ENCODE results near the gene CCDC8. TPM values are rescaled to one million over a fixed set of nuclear protein-coding genes. Genes with fewer than 3 reads are reported as not detected.
A peak's percentile ranks its signal among the peaks of the same experiment; 100 is the strongest.

CCDC8 gene
- total RNA-seq, 1 experiment from 2014 or later: 27.5 TPM

GRCh38 chr19:46384396-46384795 lies 29.0 kb downstream of the CCDC8 start:
- Histone ChIP-seq H3K79me2 (ENCODE audit: insufficient read depth, low read length) (no peaks in the 10 kb centered on the region), H3K4ac (ENCODE audit: low read depth, low read length) (no peak overlapping the region), H4K8ac (replicated peaks; ENCODE audit: insufficient read length, low read depth, low read length) (no peak overlapping the region), H2BK5ac (ENCODE audit: insufficient read length, low read length) (no peak overlapping the region), H4K5ac (ENCODE audit: insufficient read length, low read depth, low read length) (no peak overlapping the region), H2BK15ac (ENCODE audit: low read depth, low read length) (no peak overlapping the region), H3K23ac (ENCODE audit: insufficient read length, low read depth, low read length) (no peak overlapping the region), H3K4me2 (ENCODE audit: insufficient read depth, insufficient read length, low read length) (no peak overlapping the region), H3K9ac (ENCODE audit: extremely low read depth, insufficient read length, low read length) (no peak overlapping the region), H4K91ac (ENCODE audit: insufficient read length, low read depth, low read length) (no peak overlapping the region), H3K56ac (ENCODE audit: insufficient read length, low read depth, low read length) (no peak overlapping the region), H3K14ac (ENCODE audit: insufficient read depth, low read length) (no peak overlapping the region), H3K79me1 (ENCODE audit: insufficient read depth, low read depth, low read length, poor library complexity, severe bottlenecking) (no peaks in the 10 kb centered on the region), H2BK120ac (ENCODE audit: low read depth, low read length, poor library complexity, severe bottlenecking) (no peak overlapping the region), H2BK20ac (ENCODE audit: low read depth, low read length, poor library complexity, severe bottlenecking) (no peak overlapping the region), H2BK12ac (ENCODE audit: insufficient read length, low read depth, low read length) (no peak overlapping the region), H3T11ph (ENCODE audit: low read length) (no peak overlapping the region), H3K18ac (ENCODE audit: insufficient read length, low read depth, low read length) (no peak overlapping the region), H3K23me2 (ENCODE audit: insufficient read length, low read depth, low read length, poor library complexity, severe bottlenecking) (no peaks in the 10 kb centered on the region), H3K4me1 (ENCODE audit: insufficient read depth, low read length) (no peaks in the 10 kb centered on the region), H3K9me3 (ENCODE audit: control insufficient read depth, low read depth, low read length) (no peaks in the 10 kb centered on the region), H3K27me3 (ENCODE audit: insufficient read depth, low read length) (no peaks in the 10 kb centered on the region), H2AFZ (ENCODE audit: low read length) (no peak overlapping the region), H2AK5ac (ENCODE audit: insufficient read length, low read length) (no peak overlapping the region), H3K27ac (ENCODE audit: insufficient read length, low read depth, low read length) (no peak overlapping the region), H4K20me1 (ENCODE audit: control insufficient read depth, insufficient read depth, insufficient read length) (no peaks in the 10 kb centered on the region)
- WGBS (ENCODE audit: extremely low coverage, insufficient read length, low lambda C conversion rate): no CpG with 5 or more reads among the region's 11 CpGs
- no peak overlapping the region for H3K4me3 Mint-ChIP-seq
- H3K4me1 Mint-ChIP-seq: no peaks in the 10 kb centered on the region; a peak in 1 of 4 replicates
- peak overlapping the region in 1 of 3 experiments; percentile 68; a peak in 1 of 7 replicates for H3K27ac Mint-ChIP-seq
- no peaks in the 10 kb centered on the region for H3K27me3 Mint-ChIP-seq (ENCODE audit: low read depth)
- DNase-seq: peak; percentile 15
- TF ChIP-seq, protein P1, sequence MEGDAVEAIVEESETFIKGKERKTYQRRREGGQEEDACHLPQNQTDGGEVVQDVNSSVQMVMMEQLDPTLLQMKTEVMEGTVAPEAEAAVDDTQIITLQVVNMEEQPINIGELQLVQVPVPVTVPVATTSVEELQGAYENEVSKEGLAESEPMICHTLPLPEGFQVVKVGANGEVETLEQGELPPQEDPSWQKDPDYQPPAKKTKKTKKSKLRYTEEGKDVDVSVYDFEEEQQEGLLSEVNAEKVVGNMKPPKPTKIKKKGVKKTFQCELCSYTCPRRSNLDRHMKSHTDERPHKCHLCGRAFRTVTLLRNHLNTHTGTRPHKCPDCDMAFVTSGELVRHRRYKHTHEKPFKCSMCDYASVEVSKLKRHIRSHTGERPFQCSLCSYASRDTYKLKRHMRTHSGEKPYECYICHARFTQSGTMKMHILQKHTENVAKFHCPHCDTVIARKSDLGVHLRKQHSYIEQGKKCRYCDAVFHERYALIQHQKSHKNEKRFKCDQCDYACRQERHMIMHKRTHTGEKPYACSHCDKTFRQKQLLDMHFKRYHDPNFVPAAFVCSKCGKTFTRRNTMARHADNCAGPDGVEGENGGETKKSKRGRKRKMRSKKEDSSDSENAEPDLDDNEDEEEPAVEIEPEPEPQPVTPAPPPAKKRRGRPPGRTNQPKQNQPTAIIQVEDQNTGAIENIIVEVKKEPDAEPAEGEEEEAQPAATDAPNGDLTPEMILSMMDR (conservative IDR thresholded peaks at IDR 0.05): no peak
- H3K36me3 Mint-ChIP-seq (ENCODE audit: insufficient read depth in 1 of 3, low read depth in 3 of 3): peaks cover 55 to 93% (median 86%) of the 10 kb centered on the region in 3 experiments
- peaks cover 2 to 3% of the 10 kb centered on the region in 2 experiments; a peak in 2 of 5 replicates for H3K9me3 Mint-ChIP-seq
